Right atrium auricular region (tissue), 2 donors: Measurements from ENCODE around the gene GRAMD4. TPM values are rescaled to one million over a fixed set of nuclear protein-coding genes. Genes with fewer than 3 reads are reported as not detected.

ENCODE experiments used
- DNase-seq: peaks from one replicate; pipeline ENCODE4 v3.0.0-alpha.2; 2019; ENCODE audit warnings: low spot score
- H3K27ac ChIP-seq, 2 donors: fragments of 200-600 bp; sonication (generic); 1 replicate in 1 of 2; 2 replicates in 1 of 2; pipeline ENCODE4 v1.5.1; 2016 to 2019
- H3K27me3 ChIP-seq, 2 donors: fragments of 200-600 bp; sonication (generic); one replicate each; pipeline versions ENCODE4 v1.5.1 to v1.6.0; 2017 to 2019
- H3K36me3 ChIP-seq: fragments of 200-600 bp; sonication (generic); one replicate; pipeline ENCODE4 v1.5.1; 2016
- H3K4me1 ChIP-seq, 2 donors: fragments of 200-600 bp; sonication (generic); one replicate each; pipeline versions ENCODE4 v1.5.1 to v1.6.0; 2017 to 2019
- H3K4me3 ChIP-seq, 2 donors: fragments of 200-600 bp; sonication (generic); 1 replicate in 1 of 2; 2 replicates in 1 of 2; pipeline ENCODE4 v1.5.1; 2017 to 2019; ENCODE audit warnings: mild to moderate bottlenecking in 1 of 2, moderate library complexity in 1 of 2
- H3K9me3 ChIP-seq, 2 donors: fragments of 200-600 bp; sonication (generic); one replicate each; pipeline ENCODE4 v1.5.1; 2019
- CTCF ChIP-seq, 2 donors: fragments of 200-600 bp; sonication (generic); IDR thresholded peaks; one replicate each; pipeline ENCODE4 v1.5.1; 2019; ENCODE audit warnings: antibody characterized with exemption in 2 of 2
- total RNA-seq, 2 donors: library from RNA; depleted of rRNA; stranded (reverse); fragments of >200 nt; gene quantifications; one replicate each; pipeline ENCODE4 v1.1.0, GENCODE V29; 2016

The GRAMD4 gene
- total RNA-seq, 2 donors from 2014 or later = 29.1 to 31.6 TPM

GRCh38 chr22:46696229-46696518 lies 76.0 kb downstream of the GRAMD4 start:
- Histone ChIP-seq H3K4me3 (no peak overlapping the region), H3K27me3 (no peaks in the 10 kb centered on the region), H3K27ac (no peak overlapping the region), H3K36me3 (peaks cover 98% of the 10 kb centered on the region), H3K4me1 (no peaks in the 10 kb centered on the region), H3K9me3 (no peaks in the 10 kb centered on the region)
- DNase-seq = no peak
- no peak for TF ChIP-seq CTCF (IDR thresholded peaks at IDR 0.05)

- Histone ChIP-seq H3K27me3 (no peaks in the 10 kb centered on the region), H3K4me3 (no peak overlapping the region), H3K36me3 (peaks cover 98% of the 10 kb centered on the region), H3K4me1 (no peaks in the 10 kb centered on the region), H3K9me3 (no peaks in the 10 kb centered on the region), H3K27ac (no peak overlapping the region)
- TF ChIP-seq CTCF (IDR thresholded peaks at IDR 0.05) = no peak
- DNase-seq = no peak
Observed at GRCh38 chr22:46696614-46697013, 76.4 kb downstream of the GRAMD4 start.

GRCh38 chr22:46697811-46698515 lies 77.8 kb downstream of the GRAMD4 start:
- Histone ChIP-seq H3K4me1 (no peaks in the 10 kb centered on the region), H3K36me3 (peaks cover 97% of the 10 kb centered on the region), H3K4me3 (no peak overlapping the region), H3K27me3 (no peaks in the 10 kb centered on the region), H3K27ac (no peak overlapping the region), H3K9me3 (no peaks in the 10 kb centered on the region)
- DNase-seq = no peak
- TF ChIP-seq CTCF (IDR thresholded peaks at IDR 0.05) = no peak

- Histone ChIP-seq H3K9me3 (no peaks in the 10 kb centered on the region), H3K27ac (no peak overlapping the region), H3K36me3 (peaks cover 87% of the 10 kb centered on the region), H3K27me3 (no peaks in the 10 kb centered on the region), H3K4me3 (no peak overlapping the region), H3K4me1 (no peaks in the 10 kb centered on the region)
- no peak for TF ChIP-seq CTCF (IDR thresholded peaks at IDR 0.05)
- DNase-seq = no peak
Observed at GRCh38 chr22:46699091-46699490, 78.9 kb downstream of the GRAMD4 start.

GRCh38 chr22:46701262-46701661 lies 81.1 kb downstream of the GRAMD4 start:
- DNase-seq = no peak

More at GRCh38 chr22:46701262-46701661, 81.1 kb downstream of the GRAMD4 start:
- Histone ChIP-seq H3K4me3 (no peak overlapping the region), H3K36me3 (peaks cover 85% of the 10 kb centered on the region), H3K9me3 (no peaks in the 10 kb centered on the region), H3K27me3 (no peaks in the 10 kb centered on the region), H3K4me1 (no peaks in the 10 kb centered on the region), H3K27ac (no peak overlapping the region)
- TF ChIP-seq CTCF (IDR thresholded peaks at IDR 0.05) = no peak
